Ishikawa (cell line): ENCODE data around the gene DHDDS.

Experiments
- CEBPB ChIP-seq: IDR thresholded peaks from 2 replicates; pipeline ENCODE4 v1.6.1; 2012
- EGR1 ChIP-seq: IDR thresholded peaks from 2 replicates; pipeline ENCODE4 v1.6.1; 2012
- EP300 ChIP-seq: IDR thresholded peaks from 2 replicates; pipeline ENCODE4 v1.6.1; 2012; ENCODE audit warnings: borderline replicate concordance
- MAX ChIP-seq: IDR thresholded peaks from 2 replicates; pipeline ENCODE4 v1.6.1; 2012
- RAD21 ChIP-seq: IDR thresholded peaks from 2 replicates; pipeline ENCODE4 v1.6.1; 2012; ENCODE audit warnings: low read depth
- TAF1 ChIP-seq: IDR thresholded peaks from 2 replicates; pipeline ENCODE4 v1.6.1; 2012; ENCODE audit warnings: low read depth, mild to moderate bottlenecking
- TCF12 ChIP-seq: IDR thresholded peaks from 2 replicates; pipeline ENCODE4 v1.6.1; 2012; ENCODE audit warnings: low read depth
- YY1 ChIP-seq: IDR thresholded peaks from 2 replicates; pipeline ENCODE4 v1.6.1; 2012; ENCODE audit warnings: low read depth
- TF ChIP-seq, protein P1 (sequence below): IDR thresholded peaks from 2 replicates; pipeline ENCODE4 v1.6.1; 2012; ENCODE audit warnings: low read depth, mild to moderate bottlenecking
- TF ChIP-seq, protein P2 (sequence below): IDR thresholded peaks from 2 replicates; pipeline ENCODE4 v1.6.1; 2012

DNA sequence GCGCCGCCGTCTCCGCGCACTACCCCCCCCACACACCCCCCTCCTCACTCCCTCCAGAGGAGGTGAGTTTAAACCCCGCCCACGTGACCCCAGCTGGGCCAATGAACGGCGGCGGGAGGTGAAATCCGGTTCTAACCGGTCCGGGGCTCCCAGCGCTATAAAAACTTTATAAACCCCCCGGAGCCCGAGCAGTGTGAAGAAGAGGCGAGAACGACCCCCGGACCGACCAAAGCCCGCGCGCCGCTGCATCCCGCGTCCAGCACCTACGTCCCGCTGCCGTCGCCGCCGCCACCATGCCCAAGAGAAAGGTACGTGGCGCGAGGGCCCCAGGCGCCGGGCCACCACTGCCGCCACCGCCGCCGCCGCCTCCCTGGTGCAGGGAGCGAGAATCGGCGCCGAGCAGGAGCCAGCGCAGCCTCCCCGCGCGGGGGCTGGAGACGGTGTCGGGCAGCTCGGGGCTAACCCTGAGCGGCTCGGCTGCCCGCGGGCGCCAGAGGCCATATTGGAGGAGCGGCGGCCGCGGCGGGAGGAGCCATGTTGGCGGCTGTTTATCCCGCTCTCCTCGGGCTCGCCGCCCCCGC is 40.3 kb downstream of the DHDDS start, which contains the start of gene HMGN2:
- peak; percentile 87 for TF ChIP-seq YY1
- no peak for TF ChIP-seq RAD21
- no peak for TF ChIP-seq CEBPB
- no peak for TF ChIP-seq EGR1
- peak; percentile 66 for TF ChIP-seq TAF1
- TF ChIP-seq MAX, result no peak
- TF ChIP-seq EP300, result no peak
- TF ChIP-seq, protein P1, sequence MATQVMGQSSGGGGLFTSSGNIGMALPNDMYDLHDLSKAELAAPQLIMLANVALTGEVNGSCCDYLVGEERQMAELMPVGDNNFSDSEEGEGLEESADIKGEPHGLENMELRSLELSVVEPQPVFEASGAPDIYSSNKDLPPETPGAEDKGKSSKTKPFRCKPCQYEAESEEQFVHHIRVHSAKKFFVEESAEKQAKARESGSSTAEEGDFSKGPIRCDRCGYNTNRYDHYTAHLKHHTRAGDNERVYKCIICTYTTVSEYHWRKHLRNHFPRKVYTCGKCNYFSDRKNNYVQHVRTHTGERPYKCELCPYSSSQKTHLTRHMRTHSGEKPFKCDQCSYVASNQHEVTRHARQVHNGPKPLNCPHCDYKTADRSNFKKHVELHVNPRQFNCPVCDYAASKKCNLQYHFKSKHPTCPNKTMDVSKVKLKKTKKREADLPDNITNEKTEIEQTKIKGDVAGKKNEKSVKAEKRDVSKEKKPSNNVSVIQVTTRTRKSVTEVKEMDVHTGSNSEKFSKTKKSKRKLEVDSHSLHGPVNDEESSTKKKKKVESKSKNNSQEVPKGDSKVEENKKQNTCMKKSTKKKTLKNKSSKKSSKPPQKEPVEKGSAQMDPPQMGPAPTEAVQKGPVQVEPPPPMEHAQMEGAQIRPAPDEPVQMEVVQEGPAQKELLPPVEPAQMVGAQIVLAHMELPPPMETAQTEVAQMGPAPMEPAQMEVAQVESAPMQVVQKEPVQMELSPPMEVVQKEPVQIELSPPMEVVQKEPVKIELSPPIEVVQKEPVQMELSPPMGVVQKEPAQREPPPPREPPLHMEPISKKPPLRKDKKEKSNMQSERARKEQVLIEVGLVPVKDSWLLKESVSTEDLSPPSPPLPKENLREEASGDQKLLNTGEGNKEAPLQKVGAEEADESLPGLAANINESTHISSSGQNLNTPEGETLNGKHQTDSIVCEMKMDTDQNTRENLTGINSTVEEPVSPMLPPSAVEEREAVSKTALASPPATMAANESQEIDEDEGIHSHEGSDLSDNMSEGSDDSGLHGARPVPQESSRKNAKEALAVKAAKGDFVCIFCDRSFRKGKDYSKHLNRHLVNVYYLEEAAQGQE, result no peak
- TF ChIP-seq, protein P2, sequence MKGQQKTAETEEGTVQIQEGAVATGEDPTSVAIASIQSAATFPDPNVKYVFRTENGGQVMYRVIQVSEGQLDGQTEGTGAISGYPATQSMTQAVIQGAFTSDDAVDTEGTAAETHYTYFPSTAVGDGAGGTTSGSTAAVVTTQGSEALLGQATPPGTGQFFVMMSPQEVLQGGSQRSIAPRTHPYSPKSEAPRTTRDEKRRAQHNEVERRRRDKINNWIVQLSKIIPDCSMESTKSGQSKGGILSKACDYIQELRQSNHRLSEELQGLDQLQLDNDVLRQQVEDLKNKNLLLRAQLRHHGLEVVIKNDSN, result peak; percentile 95
- no peak for TF ChIP-seq TCF12
